Femur (tissue), 1 donor: ENCODE results near the gene CLCF1.
A peak's percentile ranks its signal among the peaks of the same experiment; 100 is the strongest.

ENCODE experiments used
- DNase-seq: peaks from one replicate; pipeline ENCODE4 v3.0.0-alpha.2; 2017

Gene CLCF1

DNA sequence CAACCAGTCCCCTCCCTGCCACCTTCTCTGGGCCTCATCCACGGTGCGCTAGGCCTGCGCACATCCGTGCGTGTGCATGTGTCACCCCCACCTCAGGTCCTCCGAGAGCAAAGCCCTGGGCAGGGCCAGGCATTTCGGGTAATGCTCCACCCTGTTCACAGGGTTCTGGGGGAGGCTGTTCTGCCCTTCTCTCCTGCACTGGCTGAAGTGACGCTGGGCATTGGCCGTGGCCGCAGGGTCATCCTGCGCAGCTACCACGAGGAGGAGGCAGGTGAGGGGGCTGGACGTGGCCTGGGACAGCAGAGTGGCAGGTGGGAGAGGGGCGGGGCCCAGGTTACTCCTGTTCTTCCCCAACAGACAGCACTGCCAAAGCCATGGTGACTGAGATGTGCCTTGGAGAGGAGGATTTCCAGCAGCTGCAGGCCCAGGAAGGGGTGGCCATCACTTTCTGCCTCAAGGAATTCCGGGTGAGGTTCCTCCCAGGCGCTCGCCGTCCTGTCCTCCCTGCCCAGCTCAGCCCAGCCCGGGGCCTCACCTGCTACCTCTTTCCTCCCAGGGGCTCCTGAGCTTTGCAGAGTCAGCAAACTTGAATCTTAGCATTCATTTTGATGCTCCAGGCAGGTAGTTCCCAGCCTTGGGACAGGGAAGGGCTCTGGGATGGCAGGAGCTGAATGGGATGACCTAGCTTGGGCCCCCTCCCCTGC, 22.3 kb upstream of the CLCF1 start:
- no peak for DNase-seq

DNA sequence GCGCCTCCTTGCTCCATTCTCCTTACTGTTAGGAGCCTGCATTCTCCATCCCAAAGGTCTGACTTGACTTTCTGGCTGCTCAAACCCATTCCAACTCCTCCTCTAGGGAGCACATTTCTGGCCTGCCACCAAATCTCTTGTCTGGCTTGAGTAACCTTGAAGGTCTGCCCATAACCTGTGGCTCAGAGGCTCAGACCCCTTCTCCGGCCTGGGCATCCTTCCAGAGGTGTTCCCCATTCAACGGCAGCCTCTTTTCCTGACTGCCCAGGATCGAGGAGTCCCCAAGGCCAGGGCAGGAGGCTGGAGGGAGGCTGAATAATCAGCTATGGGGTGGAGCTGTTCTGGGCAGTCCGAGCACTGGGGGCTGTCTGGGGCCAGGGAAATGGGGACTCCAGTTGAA, 20.6 kb upstream of the CLCF1 start:
- no peak for DNase-seq

DNA sequence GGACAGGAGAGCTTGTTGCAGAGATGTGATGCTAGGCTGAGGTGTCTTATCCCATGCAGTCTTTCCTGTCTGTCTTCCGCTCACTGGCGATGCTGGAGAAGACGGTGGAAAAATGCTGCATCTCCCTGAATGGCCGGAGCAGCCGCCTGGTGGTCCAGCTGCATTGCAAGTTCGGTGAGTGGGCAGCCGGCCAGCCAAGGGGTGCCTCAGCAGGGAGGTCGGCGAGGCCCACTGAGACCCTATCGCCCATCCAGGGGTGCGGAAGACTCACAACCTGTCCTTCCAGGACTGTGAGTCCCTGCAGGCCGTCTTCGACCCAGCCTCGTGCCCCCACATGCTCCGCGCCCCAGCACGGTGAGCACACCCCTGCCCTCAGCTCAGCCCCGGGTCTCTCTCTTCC, 20.0 kb upstream of the CLCF1 start:
- DNase-seq, result no peak

DNA sequence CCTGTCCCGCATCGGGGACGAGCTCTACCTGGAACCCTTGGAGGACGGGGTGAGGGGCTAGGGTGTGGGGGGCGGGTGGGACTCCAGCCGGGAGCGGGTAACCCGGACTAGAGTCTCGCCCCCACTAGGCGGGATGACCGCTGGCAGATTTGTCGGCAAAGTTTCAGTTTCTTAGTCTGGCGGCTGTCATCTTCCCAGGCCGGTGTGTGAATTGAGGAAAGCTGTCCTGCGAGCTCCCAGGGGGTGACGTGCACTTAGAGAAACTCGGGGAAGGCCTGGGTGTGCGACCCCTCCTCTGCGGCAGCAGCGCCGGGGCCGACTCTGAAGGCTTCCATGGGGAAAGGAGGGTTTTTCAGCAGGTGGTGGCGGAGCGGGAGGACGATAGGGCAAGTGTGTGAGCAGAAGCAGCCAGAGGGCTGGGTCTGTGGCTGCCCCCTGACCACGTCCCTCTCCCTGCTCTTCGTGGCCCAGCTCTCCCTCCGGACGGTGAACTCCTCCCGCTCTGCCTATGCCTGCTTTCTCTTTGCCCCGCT, 18.9 kb upstream of the CLCF1 start:
- no peak for DNase-seq

DNA sequence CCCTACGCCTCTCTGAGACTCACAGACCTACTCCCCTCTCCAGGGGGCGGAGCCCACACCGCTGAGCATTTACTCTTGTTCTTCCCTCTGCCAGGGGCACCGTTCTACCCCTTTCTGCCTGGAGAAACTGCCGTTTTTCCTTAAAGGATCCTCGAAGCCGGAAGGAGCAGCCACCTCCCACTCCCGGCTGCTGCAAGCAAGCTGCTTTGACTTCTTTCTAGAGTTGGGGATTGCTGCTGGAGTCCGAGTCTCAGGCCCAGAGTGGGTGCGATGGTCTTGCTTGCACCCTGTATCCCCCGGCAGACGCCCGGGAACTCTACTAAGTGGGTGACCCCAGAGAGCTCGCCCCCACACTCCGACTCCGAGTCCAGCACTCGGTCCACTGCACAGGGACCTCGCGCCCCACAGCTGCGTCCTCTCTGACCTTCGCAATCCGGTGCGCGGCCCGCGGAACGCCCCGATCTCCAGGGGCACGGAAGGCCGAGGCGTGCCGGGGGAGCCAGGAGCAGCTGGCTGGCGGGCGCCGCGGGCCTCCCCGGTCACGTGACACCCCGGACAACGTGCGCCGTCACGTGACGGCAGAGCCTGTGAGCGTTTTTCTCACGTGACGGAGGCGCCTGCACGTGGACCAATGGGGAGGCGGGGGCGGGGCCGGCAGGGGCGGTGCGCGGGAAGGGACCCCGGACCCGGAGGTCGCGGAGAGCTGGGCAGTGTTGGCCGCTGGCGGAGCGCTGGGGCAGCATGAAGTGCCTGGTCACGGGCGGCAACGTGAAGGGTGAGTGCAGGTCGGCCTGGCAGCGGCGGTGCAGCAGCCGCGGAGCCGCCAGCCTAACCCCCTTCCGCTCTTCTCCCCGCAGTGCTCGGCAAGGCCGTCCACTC, 18.1 kb upstream of the CLCF1 start, which contains the start of gene RAD9A:
Gene RAD9A (plus strand): TSS at position 683 of the 879 bp plus-strand sequence. CDS start 59 bp downstream, at position 742.
- peak; percentile 96 for DNase-seq

DNA sequence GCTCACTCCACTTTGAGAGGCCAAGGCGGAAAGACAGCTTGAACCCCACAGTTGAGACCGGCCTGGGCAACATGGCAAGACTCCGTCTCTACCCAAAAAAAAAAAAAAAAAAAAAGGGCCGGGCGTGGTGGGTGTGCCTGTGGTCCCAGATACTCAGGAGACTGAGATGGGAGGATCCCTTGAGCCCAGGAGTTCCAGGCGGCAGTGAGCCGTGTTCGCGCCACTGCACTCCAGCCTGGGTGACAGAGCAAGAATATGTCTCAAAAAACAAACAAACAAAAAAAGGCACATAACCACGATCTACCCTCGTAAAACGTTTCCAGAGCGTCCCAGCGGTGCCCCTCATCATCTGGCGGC, 17.5 kb upstream of the CLCF1 start:
- no peak for DNase-seq

DNA sequence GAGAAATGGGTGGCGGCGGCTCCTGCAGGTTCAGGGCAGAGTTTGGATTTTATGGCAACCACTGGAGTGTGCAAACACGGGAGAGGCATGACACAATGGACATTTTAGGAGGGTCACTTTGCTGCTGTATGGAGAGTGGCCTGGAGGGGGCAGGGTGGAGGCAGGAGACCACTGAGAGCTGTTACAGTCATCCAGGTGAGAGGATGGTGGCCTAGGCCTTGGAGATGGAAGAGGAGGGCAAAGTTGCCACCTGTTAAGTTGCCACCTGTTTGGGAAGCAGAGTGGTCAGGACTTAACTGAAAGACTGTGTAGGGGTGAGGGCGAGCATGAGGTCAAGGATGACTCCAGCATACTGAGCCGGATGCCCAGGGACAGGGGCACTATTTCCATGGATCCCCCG, 16.1 kb upstream of the CLCF1 start:
- DNase-seq, result no peak

DNA sequence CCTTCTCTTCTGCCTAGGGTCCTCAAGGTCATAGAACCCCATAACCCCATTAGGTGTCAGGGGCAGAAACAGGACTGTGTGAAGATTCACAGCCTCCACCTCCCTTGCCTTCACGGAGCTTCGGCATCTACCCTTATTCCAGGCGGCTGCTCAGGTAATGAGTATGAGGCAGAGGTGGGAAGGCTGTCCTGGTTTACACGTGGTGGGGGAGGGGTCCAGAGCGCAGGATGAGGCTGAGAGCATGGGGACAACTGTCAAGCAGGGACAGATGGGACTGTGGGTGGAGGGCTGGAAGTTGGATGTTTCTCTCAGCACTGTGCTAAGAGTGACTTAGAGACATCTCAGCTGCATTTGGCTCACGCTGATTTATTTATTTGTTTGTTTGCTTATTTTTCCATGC, 14.1 kb upstream of the CLCF1 start:
- DNase-seq, result no peak

DNA sequence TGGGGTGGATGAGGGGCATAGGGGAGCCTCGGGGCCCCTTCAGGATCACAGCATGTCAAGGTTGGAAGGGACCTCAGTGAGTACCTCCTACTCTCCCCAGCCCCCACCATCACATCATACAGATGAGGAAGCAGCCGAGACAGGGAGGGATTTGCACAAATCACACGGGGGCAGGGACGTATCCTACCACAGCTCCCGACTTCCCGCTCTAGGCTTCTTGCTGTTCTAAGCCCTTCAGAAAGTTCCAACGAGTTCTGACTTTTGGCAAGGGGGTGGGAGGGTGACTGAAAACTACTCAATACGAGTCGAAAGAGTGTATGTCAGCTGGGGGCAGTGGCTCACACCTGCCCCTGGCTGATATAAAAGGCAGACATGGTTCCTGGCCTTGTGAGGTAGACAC, 13.7 kb upstream of the CLCF1 start:
- DNase-seq, result no peak

DNA sequence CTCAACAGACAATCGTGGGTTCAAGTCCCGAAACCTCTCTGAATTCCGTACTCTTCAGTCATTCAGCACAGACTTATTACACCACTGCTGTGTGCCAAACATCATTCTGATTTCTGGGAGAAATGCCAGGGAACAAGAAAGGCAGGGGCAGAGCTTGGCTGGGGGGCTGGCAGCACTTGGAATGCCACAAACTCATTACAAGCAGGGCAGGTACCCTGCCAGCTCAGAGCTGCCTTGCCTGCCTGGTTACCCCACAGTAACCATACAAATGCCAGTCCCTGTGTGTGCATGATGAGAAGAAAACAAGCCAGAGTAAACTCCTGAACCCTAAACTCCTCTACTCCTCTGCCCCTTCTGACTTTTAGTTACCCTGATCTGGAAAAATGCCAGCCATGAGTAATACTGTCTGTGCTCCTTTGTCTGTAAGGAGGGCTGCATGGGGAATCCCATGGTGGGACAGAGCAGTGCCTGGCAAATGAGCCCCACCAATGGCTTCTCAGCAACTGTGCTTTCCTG, 11.5 kb upstream of the CLCF1 start:
- no peak for DNase-seq

DNA sequence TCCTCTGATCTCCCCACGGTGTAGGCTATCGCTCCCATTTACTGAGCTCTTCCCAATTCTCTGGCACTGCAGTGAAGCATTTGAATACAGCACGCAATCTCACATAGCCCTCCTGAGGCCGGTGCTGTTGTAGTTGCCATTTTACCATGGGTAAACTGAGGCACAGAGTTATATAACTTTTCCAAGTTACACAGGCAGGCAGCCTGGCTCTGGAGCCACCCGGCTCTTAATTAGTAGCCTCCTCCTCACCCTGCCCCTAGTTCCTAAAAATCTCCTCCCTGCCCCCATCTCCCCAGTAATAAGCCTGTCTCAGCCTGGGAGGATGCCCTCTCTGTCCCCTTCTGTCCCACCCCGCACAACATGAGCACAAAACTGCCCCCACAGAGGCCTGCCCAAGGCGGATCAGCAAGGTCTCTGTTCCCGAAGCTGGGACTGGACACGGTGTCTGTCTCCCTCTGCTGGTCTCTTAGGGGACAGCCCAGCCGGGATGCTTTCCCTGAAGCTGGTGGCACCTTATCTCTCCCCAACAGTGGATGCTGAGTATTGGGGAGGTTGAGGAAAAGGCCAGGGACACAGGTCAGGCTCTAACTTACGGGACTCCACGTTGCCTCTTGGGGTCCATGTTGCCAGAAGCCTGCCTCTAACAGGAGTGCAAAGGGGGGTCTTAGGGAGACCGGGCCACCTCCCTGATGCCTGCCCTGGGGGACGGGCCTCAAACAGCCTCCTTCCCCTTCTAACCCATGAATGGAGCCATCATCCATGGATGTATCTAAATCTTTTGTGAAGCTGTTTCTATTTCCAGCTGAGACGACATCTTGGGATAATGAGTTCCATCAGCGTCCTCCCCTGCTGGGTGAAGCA, 9.1 kb upstream of the CLCF1 start:
- peak; percentile 87 for DNase-seq

DNA sequence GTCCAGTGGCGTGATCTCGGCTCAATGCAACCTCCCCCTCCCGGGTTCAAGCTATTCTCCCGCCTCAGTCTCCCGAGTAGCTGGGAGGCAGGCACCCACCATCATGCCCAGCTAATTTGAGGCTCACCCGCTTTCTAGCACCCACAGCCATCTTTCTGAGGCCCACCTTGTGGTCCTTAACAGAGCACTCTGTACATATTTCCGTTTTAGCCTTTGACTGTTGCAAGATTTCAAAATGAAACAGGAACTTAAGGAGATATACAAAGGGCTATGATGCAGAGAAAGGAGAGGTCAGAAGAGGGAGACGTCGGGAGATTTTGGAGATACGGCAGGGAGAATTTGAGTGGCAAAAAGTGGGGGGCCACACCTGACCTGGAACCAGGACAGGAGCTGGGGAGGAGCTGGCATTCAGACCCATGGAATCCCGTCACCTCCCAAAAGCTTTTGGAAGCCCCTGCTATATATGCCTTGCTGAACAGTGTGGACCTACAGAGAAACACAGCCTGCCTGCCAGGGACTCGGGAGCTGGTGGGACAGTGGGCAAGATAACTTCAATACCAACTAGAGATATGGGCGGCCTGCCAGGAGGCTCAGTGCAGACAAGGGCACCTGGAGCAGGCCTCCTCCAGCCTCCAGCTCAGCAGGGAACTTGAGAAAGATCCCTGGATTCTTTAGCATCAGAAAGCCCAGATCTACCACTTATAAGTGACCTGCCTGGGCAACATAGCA, 8.0 kb upstream of the CLCF1 start:
- no peak for DNase-seq

DNA sequence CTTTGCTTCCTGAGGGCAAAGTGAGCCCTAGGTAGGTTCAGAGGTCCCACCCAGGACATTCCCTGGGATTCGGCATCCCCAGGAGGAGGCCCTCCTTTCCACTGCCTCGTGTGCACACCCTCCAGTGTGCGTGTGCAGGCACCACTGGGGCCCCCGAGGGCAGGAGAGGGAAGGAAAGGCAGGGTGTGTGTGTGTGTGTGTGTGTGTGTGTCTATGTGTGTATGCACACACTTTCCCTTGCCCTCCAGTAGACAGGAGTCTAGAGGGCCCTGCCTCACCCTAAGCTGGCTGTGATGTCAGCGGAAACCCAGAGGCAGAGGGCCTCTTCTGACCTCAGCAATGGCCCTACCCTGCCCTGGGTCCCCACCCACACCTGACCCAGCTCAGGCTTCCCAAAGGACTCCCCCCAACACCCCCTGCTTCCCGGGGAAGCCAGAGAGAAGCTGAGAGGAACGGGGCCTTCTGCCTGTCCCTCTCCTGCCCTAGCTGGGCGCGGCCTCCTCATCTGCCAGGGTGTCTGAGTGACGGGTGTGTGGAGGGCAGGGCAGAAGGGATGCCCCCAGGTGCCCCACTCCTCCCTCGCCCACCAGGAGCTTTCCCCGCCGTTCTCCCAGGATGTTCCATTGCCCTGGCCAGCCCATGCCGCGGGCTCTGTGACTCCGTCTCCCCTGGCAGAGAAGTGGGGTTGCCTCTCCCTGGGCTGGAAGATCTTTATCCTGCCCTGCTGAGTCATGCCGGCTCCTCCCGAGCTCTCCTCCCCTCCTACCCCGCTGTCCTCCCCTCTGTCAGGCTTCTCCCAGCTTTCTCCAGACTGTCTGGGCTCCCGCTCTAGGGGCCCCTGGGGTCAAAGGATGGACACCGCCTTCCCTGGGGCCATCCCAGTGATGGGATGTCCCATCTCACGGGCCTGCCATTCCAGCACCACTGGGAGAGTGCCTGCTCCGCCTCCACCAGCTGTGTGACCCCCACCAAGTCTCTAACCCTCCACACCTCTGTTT, 6.0 kb upstream of the CLCF1 start:
- DNase-seq, result no peak

DNA sequence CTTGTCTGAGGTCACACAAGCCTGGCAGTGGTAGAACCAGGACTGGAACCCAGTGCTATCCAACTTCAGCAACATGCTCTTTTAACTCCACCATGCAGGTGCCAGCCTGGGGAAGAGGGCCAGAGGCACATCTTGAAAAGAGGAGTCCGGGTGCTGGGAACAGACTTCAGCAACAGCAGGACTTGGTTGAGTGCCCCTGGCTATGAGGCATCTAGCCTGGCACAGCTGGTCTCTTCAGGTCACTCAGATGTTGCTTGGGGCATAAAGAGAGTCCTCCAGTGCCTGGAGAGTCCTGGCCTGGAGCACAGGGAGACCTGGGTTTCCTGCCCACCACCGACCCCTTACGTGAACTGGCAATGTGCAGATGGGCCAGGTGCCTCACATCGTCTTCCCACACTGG, 5.1 kb upstream of the CLCF1 start:
- no peak for DNase-seq

DNA sequence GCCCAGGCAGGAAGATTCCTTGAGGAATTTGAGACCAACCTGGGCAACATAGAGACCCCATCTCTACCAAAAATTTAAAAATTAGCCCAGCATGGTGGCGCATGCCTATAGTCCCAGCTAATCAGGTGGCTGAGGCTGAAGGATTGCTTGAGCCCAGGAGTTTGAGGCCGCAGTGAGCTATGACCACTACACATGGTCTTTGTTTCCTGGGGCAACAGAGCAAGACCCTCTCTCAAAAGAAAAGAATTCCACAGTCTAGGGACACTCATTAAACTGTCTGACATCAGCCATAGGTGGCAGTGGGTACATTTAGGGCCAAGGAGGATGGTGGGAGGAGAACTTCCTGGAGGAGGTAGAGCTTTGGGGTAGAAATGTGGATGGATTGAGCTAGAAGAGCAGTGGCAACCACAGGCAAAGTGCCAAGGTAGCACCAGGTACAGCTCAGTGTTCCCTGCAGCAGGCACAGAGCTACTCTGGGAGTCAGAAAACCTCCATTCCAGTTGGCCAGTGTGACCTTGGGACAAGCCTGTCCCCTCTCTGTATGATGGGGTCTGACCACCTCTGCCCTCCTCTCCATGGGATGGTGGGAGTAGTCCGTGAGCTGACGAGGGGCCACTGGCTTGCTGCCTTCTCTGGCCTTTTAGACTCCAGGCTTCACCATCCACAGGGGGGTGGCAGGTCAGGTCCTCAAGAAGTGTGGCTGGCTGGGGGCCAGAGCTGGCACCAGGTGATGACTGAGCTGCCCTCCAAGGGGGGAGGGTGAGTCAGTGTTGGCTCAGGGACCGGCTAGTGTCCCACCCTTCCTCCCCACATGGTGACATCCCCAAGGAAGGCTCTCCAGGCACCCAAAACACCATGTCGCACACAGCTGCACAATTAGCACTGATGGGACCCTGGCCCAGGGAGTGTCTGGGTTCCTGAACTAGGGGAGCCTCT, 3.7 kb upstream of the CLCF1 start:
- DNase-seq, result no peak

DNA sequence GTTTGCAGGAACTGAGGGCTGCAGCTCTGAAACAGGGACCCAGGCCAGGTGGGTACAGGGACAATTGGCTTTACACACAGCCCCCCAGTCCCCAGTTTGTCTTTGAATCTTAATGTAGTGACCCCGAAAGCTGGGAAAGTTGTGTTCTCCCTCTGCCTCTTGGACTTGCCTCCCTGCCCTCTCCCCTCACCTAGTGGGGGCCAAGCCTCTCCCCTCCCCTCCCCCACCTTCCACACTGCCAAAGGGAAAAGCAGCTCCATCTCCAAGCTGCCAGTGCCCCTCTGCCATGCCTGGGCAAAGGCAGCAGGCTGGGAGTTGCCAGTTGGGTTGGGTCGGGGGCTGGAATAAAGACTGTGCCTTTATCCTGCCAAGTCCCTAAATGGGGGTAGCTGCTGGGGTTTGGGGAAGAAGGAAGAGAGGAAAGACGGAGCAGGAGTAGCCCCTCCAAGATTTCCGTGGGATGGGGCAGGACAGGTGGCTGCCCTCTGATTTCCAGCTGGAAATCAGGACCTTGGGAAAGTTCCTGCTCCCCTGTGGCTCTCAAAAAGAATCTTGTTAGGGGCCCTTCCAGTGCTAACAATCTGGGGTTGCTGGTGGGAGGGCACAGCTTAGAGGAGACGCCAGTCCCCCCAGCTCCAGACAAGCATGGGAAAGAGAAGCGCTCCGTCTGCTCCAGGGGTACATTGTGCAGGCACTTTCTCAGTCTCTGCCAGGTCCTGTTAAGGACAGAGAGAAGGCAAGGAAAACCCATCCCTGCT, 2.8 kb upstream of the CLCF1 start:
- DNase-seq, result no peak

DNA sequence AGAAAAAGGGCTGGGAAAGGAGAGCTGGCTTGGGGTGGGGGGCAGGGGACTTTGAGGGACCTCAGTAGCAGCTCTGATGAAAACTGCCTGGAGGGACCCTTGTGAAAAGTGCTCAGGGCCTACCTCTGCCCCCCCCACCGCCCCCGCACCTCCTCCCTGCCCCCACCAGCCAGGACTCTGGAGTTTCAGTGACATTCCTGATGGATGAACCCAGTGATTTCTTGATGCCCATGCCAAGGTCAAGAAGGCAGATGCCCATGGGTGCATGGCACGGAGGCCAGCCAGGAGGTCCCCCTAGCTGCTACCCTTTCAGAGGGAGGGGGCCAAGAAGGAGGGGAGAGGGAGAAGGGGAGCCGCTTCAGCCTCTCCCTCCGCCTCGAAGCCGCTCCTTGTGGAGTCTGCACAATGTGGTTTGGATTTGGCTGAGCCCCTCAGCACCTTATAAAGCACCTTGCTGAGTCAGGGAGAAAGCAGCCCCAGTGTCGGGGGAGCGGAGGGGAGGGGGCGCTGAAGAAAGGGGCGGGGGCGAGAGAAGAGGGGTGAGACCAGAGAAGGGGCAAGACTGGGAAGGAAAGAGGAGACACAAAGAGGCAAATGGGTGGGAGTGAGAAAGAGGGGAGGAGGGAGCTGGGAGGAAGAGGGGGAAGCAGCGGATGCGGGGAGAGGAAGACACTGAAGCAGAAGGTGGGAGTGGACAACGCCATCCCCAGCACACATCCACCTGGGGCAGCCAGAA, 2.1 kb upstream of the CLCF1 start:
- no peak for DNase-seq
